Activated CD4-positive, CD25-positive, alpha-beta regulatory T cell treated with anti-CD3 and anti-CD28 coated beads, Interleukin-2, amount 50 U/mL, for 72 hours (primary cell): ENCODE data around the gene FBXO10.
"Not testable (repeated sequence)": the region's sequence is repeated elsewhere in the genome, so short reads cannot be mapped to it uniquely, and the experiment has no call there.

Experiments used
- DNase-seq: peaks from one replicate; pipeline ENCODE4 v3.0.0; 2021

The FBXO10 gene

GRCh38 chr9:37473982-37474381 is 102.2 kb downstream of the FBXO10 start:
- not testable (repeated sequence) for DNase-seq

GRCh38 chr9:37471942-37472684 is 104.1 kb downstream of the FBXO10 start:
- DNase-seq: no peak

GRCh38 chr9:37468620-37469019 is 107.6 kb downstream of the FBXO10 start:
- no peak for DNase-seq

DNA sequence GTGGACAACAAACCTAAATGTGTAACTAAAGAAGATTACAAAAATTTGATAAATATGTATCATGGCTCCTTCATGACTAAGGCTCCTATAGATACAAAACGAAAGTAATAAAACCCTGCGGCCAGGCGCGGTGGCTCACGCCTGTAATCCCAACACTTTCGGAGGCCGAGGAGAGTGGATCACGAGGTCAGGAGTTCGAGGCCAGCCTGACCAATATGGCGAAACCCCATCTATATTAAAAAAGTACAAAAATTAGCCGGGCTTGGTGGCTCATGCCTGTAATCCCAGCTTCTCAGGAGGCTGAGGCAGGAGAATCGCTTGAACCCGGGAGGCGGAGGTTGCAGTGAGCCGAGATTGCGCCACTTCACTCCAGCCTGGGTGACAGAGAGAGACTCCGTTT is 108.7 kb downstream of the FBXO10 start:
- DNase-seq: not testable (repeated sequence)

GRCh38 chr9:37466037-37466709 is 110.0 kb downstream of the FBXO10 start:
- peak; percentile 63 for DNase-seq

GRCh38 chr9:37465249-37466036 is 110.7 kb downstream of the FBXO10 start, which contains the start of gene ZBTB5:
TSS of gene ZBTB5 (minus strand) at chr9:37465450. CDS start at chr9:37442551, 22,899 bp downstream.
- peak; percentile 96 for DNase-seq

GRCh38 chr9:37464426-37465248 is 111.5 kb downstream of the FBXO10 start:
- no peak for DNase-seq

DNA sequence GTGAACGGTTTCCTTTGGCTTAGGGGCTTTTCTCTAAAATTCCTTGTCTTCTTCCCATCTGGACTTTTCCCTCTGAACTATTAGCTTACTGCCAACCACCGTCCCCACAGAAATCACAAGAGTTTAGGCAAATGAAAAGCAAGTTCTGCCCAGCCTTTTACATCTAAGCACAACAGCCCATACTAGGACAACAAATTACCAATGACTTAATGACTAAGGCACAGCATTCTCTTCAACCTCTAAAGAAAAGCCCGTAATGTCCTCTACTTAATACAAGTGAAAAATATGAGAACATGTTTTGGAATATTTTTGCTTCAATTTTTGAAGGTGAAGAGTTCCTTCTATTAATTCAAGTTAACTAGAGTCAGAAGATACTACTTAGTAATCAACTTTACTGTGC is 112.2 kb downstream of the FBXO10 start:
- no peak for DNase-seq
